ENCODE measurements around the gene REV3L.
"Not testable (repeated sequence)": the region's sequence is repeated elsewhere in the genome, so short reads cannot be mapped to it uniquely, and the experiment has no call there.

Gene REV3L

DNA sequence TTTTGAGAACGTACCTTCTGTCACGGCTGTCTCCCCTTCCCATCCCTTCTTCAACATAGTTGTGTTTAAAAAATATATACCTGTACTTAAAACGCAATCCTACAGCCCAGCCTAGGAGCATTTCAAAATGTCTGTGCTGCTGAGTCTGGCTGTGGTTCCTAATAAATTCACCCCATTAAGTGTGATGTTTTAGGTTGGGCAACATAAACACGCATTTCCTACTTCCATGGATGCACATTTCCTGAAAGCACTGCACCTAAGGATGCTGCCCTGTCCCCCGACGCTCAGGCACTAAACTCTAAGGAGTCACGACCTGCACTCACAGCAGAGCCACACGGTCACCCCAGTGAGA, 1.2 kb downstream of the REV3L start:
- H3K27ac ChIP-seq, result peak overlapping the region; percentile 97
- TF ChIP-seq, protein P1, sequence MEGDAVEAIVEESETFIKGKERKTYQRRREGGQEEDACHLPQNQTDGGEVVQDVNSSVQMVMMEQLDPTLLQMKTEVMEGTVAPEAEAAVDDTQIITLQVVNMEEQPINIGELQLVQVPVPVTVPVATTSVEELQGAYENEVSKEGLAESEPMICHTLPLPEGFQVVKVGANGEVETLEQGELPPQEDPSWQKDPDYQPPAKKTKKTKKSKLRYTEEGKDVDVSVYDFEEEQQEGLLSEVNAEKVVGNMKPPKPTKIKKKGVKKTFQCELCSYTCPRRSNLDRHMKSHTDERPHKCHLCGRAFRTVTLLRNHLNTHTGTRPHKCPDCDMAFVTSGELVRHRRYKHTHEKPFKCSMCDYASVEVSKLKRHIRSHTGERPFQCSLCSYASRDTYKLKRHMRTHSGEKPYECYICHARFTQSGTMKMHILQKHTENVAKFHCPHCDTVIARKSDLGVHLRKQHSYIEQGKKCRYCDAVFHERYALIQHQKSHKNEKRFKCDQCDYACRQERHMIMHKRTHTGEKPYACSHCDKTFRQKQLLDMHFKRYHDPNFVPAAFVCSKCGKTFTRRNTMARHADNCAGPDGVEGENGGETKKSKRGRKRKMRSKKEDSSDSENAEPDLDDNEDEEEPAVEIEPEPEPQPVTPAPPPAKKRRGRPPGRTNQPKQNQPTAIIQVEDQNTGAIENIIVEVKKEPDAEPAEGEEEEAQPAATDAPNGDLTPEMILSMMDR (conservative IDR thresholded peaks at IDR 0.05), result no peak

- TF ChIP-seq, protein P1 (conservative IDR thresholded peaks at IDR 0.05), result no peak
Measured at GRCh38 chr6:111480988-111481822, 1.8 kb downstream of the REV3L start.

GRCh38 chr6:111478749-111479148, 4.3 kb downstream of the REV3L start:
- H3K27ac ChIP-seq, result no peak overlapping the region
- TF ChIP-seq, protein P1 (conservative IDR thresholded peaks at IDR 0.05), result peak; percentile 74

More at GRCh38 chr6:111480988-111481822, 1.8 kb downstream of the REV3L start:
- H3K27ac ChIP-seq, result peak overlapping the region; percentile 97

DNA sequence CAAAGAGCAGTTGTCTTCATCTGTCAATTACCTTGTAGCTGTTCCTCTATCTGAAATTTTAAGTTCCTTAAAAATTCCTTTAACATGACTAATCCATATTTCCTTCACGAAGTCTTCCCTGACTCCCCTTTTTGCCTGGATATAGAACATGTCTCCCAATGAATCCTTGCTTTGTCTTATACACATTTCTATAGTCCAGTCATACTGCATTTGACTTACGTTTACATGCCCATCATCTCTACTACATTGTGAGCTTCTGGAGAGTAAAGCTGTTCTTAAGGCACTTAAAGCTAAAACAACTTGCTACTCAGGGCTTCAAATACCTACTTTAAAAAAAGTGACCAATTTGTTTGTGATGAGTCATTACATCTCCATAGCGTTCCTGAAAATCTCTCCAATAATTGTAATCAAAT, 4.9 kb downstream of the REV3L start:
- H3K27ac ChIP-seq, result no peak overlapping the region

DNA sequence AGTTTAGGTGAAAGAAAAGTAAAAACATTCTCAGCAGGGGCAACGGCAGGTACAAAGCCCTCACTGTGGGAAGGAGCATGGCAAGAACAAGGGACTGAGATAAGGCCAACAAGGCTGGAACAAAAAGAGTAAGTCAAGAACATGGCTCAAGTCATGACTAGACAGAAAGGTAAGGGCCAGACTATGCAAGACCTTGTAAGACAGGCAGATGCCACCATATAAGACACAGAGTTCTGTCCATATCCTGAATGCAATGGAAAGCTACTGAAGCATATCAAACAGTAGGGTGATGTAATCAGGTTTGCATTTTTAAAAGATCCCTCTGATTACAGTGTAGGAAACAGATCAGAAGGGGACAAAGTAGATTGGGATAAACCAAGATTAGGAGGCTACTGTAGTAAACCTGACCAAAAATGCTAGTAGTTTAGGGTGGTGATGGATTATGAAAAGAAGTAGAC, 5.5 kb downstream of the REV3L start:
- TF ChIP-seq, protein P1 (conservative IDR thresholded peaks at IDR 0.05), result no peak
- no peak overlapping the region for H3K27ac ChIP-seq

More for the DNA sequence above, 4.9 kb downstream of the REV3L start:
- TF ChIP-seq, protein P1 (conservative IDR thresholded peaks at IDR 0.05), result no peak

DNA sequence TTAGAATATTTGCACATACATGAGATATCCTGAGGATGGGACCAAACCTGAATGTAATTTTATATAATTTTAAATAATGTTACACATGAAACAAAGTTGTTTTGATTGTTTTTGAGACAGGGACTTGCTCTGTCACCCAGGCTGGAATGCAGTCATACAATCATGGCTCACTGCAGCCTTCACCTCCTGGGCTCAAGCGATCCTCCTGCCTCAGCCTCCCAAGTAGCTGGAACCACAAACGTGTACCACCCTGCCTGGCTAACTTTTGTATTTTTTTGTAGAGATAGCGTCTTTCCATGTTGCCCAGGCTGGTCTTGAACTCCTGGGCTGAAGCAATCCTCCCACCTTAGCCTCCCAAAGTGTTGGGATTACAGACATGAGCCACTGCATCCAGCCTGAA, 7.0 kb downstream of the REV3L start:
- not testable (repeated sequence) for H3K27ac ChIP-seq

GRCh38 chr6:111474771-111475170, 8.2 kb downstream of the REV3L start:
- TF ChIP-seq, protein P1 (conservative IDR thresholded peaks at IDR 0.05), result no peak

DNA sequence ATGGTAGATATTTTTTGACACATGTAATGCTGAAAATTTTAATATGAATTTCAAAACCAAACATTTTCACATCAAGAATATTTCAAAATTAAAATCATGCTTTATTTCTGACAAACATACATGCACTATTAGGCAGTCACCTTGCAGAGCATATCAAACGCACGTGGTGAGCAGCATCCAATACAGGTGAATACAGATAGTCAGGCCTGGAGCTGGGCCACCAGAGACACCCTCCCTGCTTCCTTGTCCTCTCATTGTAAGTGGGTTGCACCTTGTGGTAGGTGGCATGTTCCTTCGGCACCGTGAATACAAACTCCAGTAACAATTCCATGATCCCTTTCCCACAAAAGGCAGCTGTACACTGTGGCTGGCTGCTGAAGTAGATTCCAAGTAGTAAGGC, 8.9 kb downstream of the REV3L start:
- TF ChIP-seq, protein P1 (conservative IDR thresholded peaks at IDR 0.05), result no peak
- no peak overlapping the region for H3K27ac ChIP-seq

More at GRCh38 chr6:111474771-111475170, 8.2 kb downstream of the REV3L start:
- H3K27ac ChIP-seq, result no peak overlapping the region
